Stimulated activated CD8-positive, alpha-beta memory T cell treated with anti-CD3 and anti-CD28 coated beads, Interleukin-4, amount 100 ng/mL, for 24 hours (primary cell): ENCODE results near the gene NCSTN.
A peak's percentile ranks its signal among the peaks of the same experiment; 100 is the strongest.
"Not testable (repeated sequence)": the region's sequence is repeated elsewhere in the genome, so short reads cannot be mapped to it uniquely, and the experiment has no call there.

Source experiments
- DNase-seq: peaks from one replicate; pipeline ENCODE4 v3.0.0-alpha.2; 2020; ENCODE audit warnings: low read depth

The NCSTN gene

GRCh38 chr1:160371756-160372155, 28.6 kb downstream of the NCSTN start:
- no peak for DNase-seq

- no peak for DNase-seq
Observed at GRCh38 chr1:160373696-160374095, 30.5 kb downstream of the NCSTN start.

DNA sequence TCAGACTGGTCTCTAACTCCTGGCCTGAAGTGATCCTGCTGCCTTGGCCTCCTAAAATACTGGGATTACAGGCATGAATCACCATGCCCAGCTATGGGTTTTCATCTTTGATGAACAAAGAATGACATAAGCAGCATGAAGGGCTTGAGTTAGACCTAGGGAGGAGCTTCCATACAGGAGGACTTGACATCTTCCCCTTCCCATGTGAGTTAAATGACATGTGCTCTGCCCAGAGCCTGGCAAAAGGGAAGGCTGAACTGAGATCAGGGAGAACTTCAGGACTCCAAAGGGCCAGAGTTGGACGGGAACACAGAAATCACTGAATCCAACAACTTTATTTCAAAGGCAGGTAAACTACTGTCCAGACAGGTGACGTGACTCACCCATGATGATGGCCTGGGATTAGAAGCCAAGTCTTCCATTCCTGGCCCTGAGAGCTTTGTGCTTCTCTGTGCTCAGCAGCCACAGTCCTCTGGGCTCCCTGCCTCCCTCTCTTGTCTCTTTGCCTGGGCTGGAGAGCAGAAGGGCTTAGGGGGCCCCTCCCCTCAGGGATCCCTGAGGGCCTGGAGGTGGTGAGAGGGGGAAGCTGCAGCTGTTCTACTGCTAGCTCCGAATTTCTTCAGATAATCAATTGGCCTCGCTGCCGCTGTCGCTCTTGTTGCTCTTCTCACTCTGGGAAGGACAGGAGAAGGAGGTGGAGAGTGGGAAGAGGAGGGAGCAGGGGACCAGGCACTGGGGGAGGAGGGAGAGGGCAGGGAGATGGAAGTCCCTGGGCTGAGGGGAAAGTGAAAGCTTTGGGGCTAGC, 31.3 kb downstream of the NCSTN start:
- no peak for DNase-seq

GRCh38 chr1:160375788-160376524, 32.8 kb downstream of the NCSTN start:
- DNase-seq = no peak

- no peak for DNase-seq
Observed at GRCh38 chr1:160376525-160377131, 33.4 kb downstream of the NCSTN start.

DNA sequence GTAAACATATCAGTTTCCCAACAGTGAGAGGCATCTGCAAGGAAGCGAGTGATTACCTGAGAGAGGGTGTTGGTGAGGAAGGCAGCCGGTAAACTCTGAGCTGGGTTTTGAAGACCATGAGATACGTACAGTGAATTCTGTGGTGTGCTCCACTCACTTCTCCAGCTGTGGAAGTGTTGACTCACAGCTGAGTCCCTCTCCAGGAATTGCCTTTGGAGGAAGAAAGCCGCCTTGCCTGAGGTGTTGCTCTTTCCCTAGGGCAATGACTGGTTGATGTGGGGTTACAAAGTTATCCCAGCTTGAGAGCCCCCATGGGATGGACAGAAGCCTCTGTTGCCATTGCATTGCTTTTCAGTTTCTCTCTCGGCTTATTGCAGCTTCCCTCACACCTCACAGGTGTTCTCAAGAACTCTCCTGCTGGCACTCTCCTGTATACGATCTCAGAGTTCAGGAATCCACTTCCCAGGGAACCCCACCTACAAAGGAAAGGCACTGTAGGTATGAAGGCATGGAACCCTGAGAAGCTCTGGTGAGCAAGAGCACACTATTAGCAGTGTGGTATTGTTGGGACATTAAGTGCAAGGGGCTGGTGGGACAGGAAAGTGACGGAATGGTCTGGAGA, 34.5 kb downstream of the NCSTN start:
- DNase-seq = no peak

DNA sequence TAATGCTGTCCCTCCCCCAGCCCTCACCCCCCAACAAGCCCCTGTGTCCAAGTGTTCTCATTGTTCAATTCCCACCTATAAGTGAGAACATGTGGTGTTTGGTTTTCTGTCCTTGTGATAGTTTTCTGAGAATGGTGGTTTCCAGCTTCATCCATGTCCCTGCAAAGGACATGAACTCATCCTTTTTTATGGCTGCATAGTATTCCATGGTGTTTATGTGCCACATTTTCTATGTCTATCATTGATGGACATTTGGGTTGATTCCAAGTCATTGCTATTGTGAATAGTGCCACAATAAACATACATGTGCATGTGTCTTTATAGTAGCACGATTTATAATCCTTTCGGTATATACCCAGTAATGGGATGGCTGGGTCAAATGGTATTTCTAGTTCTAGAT, 41.6 kb downstream of the NCSTN start:
- DNase-seq = not testable (repeated sequence)

GRCh38 chr1:160388406-160388805, 45.2 kb downstream of the NCSTN start:
- not testable (repeated sequence) for DNase-seq

DNA sequence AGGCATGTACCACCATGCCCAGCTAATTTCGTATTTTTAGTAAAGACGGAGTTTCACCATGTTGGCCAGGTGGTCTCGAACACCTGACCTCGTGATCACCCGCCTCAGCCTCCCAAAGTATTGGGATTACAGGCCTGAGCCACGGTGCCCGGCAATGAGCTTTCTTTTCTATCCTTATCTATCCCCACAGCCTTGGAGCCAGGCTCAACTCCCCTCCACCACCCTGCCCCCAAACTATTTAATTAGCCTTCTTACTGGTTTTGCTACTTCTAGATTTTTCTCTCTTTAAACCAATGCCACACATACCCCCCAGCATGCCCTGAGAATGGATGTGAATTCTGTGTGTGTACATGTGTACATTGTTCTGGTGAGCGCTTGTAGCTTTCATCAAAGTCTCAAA, 51.5 kb downstream of the NCSTN start:
- no peak for DNase-seq

- no peak for DNase-seq
Observed at GRCh38 chr1:160397651-160398050, 54.5 kb downstream of the NCSTN start.

DNA sequence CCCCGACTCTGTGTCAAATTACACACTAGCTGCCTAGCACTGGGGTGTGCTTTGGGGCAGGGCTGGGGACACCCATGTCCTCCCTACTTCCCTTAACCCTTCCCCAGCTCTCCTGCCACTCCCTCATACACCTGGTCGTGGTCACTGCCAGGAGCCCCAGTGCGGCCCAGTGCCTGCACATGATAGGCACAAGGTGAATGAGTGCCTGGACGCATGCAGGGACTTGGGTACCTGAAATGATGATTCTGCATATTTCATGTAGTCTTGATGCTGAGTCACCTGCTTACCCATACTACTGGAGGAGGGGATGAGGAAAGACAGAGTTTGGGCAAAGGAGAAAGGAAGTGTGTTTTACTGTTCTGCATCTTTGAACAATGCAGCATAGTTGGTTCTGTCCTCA, 55.6 kb downstream of the NCSTN start:
- DNase-seq = no peak

- DNase-seq = no peak
Observed at GRCh38 chr1:160399544-160400222, 56.5 kb downstream of the NCSTN start.

- DNase-seq = peak; percentile 14
Observed at GRCh38 chr1:160400223-160400645, 57.1 kb downstream of the NCSTN start, which contains the start of gene VANGL2. Gene VANGL2 (plus strand): TSS chr1:160400564. CDS start chr1:160415838, 15,274 bp downstream.

DNA sequence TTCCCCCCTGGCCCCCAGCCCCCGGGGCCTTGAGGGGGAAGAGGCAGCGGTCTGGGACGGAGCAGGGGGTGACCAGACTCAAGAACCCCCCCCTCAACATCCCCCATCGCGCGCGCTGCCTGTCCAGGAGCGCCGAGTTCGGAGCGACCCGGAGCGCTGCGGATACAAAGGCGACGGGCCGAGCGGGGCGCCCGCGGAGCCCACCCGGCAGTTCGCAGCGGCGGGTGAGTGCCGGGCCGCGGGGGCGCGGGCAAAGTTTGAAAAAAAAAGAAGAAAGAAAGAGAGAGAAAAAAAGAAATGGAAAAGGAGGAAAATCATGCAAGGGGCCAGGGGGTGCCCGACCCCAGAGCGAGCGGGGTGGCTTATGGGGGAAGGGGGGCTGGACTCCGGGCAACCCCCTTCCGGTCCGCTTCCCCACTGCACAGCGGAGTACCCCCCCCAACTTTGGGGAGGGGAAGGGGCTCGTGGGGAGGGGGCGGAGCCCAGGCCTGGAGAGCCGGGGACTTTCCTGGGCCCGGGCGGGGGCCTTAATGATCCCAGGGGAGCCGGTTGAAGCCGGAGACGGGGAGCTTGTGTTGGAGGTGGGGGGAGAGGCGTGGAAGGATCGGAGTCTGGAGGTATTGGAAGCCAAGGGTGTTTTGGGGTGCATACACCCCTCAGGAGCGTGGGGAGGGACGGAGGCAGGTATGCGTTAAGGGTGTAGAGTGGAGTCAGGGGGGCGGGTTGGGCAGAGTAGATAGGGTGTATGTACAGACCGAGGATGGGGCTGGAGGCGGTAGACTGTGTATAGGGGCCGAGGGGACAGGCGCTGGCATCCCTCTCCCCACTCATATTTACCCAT, 57.7 kb downstream of the NCSTN start:
- DNase-seq = no peak

- DNase-seq = no peak
Observed at GRCh38 chr1:160401487-160401805, 58.3 kb downstream of the NCSTN start.

- no peak for DNase-seq
Observed at GRCh38 chr1:160402001-160402795, 59.0 kb downstream of the NCSTN start.

DNA sequence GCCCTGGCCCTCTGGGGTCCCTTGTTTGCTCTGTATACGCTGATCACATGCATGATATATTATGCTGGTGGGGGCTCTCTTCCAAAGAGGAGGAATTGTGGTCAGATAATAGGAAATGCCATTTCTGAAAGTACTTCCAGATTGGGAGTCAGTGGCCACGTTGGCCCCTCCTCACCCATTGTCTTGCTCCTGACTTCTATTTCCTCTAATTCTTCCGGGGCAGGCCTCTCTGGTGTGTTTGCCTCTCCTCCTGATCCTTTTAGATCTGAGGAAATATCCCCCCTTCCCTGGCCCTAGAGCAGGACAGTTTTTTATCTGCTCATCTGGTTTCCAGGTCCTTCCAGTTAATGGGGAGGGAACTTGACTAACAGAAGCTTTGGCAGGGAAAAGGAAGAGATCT, 60.1 kb downstream of the NCSTN start:
- DNase-seq = no peak

- DNase-seq = no peak
Observed at GRCh38 chr1:160404094-160404493, 60.9 kb downstream of the NCSTN start.

GRCh38 chr1:160405331-160405877, 62.2 kb downstream of the NCSTN start:
- DNase-seq = no peak
